Duodenal mucosa (tissue), 2 donors: ENCODE results near the gene FAM32A.

Experiments used
- H3K27ac ChIP-seq: one replicate; pipeline ENCODE4 v1.7.0; 2013; ENCODE audit warnings: low read depth, low read length
- H3K27me3 ChIP-seq, 2 donors: one replicate each; pipeline ENCODE4 v1.7.0; 2013; ENCODE audit warnings: low read length in 2 of 2, control low read depth in 1 of 2; ENCODE audit not compliant: insufficient read depth in 2 of 2, control insufficient read depth in 1 of 2
- H3K36me3 ChIP-seq, 2 donors: one replicate each; pipeline ENCODE4 v1.7.0; 2013; ENCODE audit warnings: low read length in 2 of 2, control low read depth in 1 of 2; ENCODE audit not compliant: insufficient read depth in 2 of 2, control insufficient read depth in 1 of 2
- H3K4me1 ChIP-seq, 2 donors: one replicate each; pipeline ENCODE4 v1.7.0; 2013; ENCODE audit warnings: low read length in 2 of 2, control low read depth in 1 of 2; ENCODE audit not compliant: insufficient read depth in 2 of 2, control insufficient read depth in 1 of 2
- H3K4me3 ChIP-seq, 2 donors: one replicate each; pipeline ENCODE4 v1.7.0; 2013; ENCODE audit warnings: low read length in 2 of 2, low read depth in 1 of 2
- H3K9ac ChIP-seq, 2 donors: one replicate each; pipeline ENCODE4 v1.7.0; 2013; ENCODE audit warnings: low read length in 2 of 2, low read depth in 1 of 2
- H3K9me3 ChIP-seq, 2 donors: one replicate each; pipeline ENCODE4 v1.7.0; 2013; ENCODE audit warnings: low read length in 2 of 2, control low read depth in 1 of 2; ENCODE audit not compliant: control insufficient read depth in 1 of 2

The FAM32A gene

DNA sequence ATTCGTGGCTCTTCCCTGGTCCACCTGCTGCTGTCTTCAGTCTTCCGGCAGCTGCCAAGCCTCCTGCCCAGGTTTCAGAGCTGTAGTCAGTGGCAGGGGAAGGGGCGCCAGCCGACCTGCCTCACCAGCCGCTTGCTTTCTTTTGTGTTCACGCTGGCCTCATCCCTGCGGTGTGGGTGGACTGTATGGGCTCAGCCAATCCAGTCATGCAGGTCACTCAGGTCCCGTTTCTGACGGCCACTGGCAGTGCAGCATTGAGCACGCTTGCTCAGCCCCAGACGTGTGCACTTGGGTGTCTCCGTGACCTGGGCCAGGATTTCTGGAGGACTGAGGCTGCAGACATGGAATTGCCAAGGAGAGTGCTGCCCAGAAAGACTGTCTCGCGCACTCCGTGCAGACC, 38.5 kb downstream of the FAM32A start:
- H3K9me3 ChIP-seq, result peaks cover 16 to 22% of the 10 kb centered on the region in 2 donors
- peaks cover 33 to 83% of the 10 kb centered on the region in 2 donors for H3K36me3 ChIP-seq
- H3K27ac ChIP-seq, result no peak overlapping the region

GRCh38 chr19:16224293-16225045, 39.3 kb downstream of the FAM32A start:
- Histone ChIP-seq H3K27ac (no peak overlapping the region), H3K4me1 (no peaks in the 10 kb centered on the region), H3K9me3 (peaks cover 16 to 21% of the 10 kb centered on the region in 2 donors), H3K27me3 (no peaks in the 10 kb centered on the region), H3K4me3 (no peak overlapping the region), H3K36me3 (peaks cover 33 to 90% of the 10 kb centered on the region in 2 donors), H3K9ac (no peak overlapping the region)

More for the DNA sequence above, 38.5 kb downstream of the FAM32A start:
- Histone ChIP-seq H3K9ac (no peak overlapping the region), H3K27me3 (no peaks in the 10 kb centered on the region), H3K4me3 (no peak overlapping the region), H3K4me1 (no peaks in the 10 kb centered on the region)

DNA sequence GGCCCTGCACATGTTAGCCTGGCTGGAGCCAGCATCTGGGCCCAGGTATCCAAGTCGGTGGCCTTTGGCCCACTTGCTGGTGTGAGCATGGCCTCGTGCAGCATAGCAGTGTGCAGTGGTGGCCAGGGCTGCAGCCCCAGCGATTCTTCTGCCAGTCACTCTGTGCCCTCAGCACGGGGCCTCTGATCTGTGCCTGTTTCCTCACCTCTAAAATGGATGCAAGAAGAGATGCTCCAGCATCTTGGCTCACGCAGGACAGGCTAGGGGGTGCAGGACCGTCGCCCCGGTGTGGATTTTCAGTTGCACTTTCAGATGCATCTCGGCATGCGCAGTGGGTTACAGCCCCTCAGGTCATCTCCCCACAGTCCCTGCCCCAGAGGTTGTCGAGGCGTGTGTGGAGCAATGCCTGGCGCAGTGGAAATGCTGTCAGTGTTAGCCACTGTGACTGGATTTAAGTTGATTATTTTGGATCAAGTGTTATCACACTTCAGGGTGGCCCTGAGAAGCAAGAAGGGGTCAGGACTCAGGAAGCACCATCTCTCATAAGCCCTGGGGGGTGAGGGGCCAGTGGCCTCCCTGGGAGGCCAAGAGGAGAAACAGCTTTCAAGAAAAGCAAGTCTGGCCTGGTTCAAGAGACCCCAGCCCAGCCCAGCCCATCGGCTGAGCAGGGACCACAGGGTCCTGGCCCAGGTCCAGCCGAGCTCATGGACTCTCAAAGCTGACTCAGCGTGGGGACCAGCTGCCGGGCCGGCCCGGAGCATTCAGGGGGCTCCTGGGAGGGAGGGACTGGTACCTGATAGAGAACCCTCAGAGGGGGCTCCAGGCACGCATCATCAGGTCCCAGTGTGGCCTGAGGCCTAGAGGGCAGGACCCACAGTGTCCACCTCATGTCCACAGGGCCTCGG, 40.3 kb downstream of the FAM32A start:
- Histone ChIP-seq H3K9me3 (peaks cover 13 to 14% of the 10 kb centered on the region in 2 donors), H3K9ac (no peak overlapping the region), H3K27ac (no peak overlapping the region), H3K4me3 (no peak overlapping the region), H3K36me3 (peaks cover 37 to 92% of the 10 kb centered on the region in 2 donors), H3K4me1 (no peaks in the 10 kb centered on the region), H3K27me3 (no peaks in the 10 kb centered on the region)

DNA sequence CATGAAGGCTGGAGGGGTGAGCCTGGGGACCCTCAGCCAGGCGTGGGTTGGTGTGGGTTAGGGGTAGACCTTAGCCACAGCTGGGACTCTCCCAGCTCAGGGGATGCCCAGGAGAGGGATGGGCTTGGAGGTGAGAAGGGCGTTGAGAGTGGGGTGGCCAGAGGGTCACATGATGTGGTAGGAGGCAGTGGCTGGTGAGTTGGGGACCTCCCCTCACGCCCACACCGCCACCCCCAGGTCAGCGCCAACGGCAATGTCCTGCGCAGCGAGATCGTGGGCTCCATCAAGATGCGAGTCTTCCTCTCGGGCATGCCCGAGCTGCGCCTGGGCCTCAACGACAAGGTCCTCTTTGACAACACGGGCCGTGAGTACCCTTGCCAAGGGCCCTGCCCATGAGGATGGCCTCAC, 41.0 kb downstream of the FAM32A start:
- peaks cover 7% of the 10 kb centered on the region in 2 donors for H3K9me3 ChIP-seq
- no peaks in the 10 kb centered on the region for H3K27me3 ChIP-seq
- no peak overlapping the region for H3K9ac ChIP-seq
- no peak overlapping the region for H3K4me3 ChIP-seq
- no peak overlapping the region for H3K27ac ChIP-seq
- no peaks in the 10 kb centered on the region for H3K4me1 ChIP-seq
- H3K36me3 ChIP-seq, result peaks cover 33 to 89% of the 10 kb centered on the region in 2 donors

- H3K4me3 ChIP-seq, result no peak overlapping the region
- no peak overlapping the region for H3K9ac ChIP-seq
- H3K27me3 ChIP-seq, result no peaks in the 10 kb centered on the region
- H3K4me1 ChIP-seq, result no peaks in the 10 kb centered on the region
- H3K9me3 ChIP-seq, result no peaks in the 10 kb centered on the region
- peaks cover 35 to 90% of the 10 kb centered on the region in 2 donors for H3K36me3 ChIP-seq
- H3K27ac ChIP-seq, result no peak overlapping the region
Observed at GRCh38 chr19:16226878-16227836, 41.9 kb downstream of the FAM32A start.

DNA sequence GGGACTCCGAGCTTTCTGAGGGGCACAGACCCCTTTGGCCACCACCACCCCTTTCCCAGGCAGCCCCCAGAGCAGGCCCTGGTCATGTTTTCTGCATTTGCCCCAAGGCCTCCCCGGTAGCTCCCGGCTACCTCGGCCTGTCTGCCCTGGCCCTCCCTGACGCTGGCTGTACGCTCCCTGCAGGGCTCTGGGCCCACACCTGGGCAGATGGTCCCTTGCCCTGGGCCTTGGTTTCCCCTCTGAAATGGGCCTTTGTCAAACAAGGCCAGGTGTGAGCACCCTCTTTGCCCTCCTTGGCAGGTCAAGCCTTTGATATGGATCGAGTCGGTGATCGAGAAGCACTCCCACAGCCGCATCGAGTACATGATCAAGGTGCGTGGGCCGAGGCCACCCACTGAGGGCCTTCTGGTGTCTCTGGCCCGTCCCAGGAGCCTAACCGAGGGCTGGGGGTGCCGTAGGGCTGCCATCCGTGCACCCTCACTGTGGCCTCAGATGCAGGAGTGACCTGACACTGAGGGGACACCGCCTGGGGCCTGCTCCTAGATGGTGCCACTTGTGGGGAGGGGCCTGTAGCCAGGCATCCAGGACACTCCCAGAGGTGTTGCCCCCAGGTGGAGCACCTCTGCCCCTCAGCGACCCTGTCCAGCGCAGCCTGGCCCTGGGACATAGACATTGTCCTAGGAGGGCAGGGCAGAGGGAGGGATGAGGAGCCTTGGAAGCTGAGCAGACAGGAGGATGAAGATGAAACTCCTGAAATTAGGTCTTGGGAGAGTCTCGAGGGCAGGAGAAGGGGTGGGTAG, 42.8 kb downstream of the FAM32A start:
- Histone ChIP-seq H3K36me3 (peaks cover 34 to 92% of the 10 kb centered on the region in 2 donors), H3K4me1 (no peaks in the 10 kb centered on the region)

GRCh38 chr19:16228637-16229321, 43.6 kb downstream of the FAM32A start:
- Histone ChIP-seq H3K4me3 (no peak overlapping the region), H3K36me3 (peaks cover 30 to 92% of the 10 kb centered on the region in 2 donors), H3K27ac (no peak overlapping the region), H3K9me3 (no peaks in the 10 kb centered on the region), H3K27me3 (no peaks in the 10 kb centered on the region), H3K9ac (no peak overlapping the region), H3K4me1 (no peaks in the 10 kb centered on the region)

More for the DNA sequence above, 42.8 kb downstream of the FAM32A start:
- Histone ChIP-seq H3K27me3 (no peaks in the 10 kb centered on the region), H3K9ac (no peak overlapping the region), H3K4me3 (no peak overlapping the region), H3K27ac (no peak overlapping the region), H3K9me3 (no peaks in the 10 kb centered on the region)

DNA sequence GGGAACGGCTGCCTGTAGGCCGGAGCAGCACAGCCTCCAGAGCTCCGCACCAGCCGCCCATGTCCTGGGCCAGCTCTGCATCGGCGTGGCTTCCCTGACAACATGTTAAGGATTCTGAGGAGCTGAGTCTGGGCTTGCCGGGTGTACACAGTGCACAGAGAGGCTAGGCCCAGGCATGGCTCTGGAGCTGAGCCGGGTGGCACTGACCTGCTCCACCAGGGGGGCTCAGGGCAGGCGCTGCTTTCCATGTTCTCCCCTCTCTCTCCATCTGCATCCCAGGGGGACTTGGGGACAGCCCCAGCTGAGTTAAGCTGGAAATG, 44.1 kb downstream of the FAM32A start:
- H3K4me1 ChIP-seq, result no peaks in the 10 kb centered on the region
- H3K4me3 ChIP-seq, result no peak overlapping the region
- H3K36me3 ChIP-seq, result peaks cover 30 to 88% of the 10 kb centered on the region in 2 donors
- no peak overlapping the region for H3K9ac ChIP-seq
- no peaks in the 10 kb centered on the region for H3K27me3 ChIP-seq
- H3K27ac ChIP-seq, result no peak overlapping the region
- no peaks in the 10 kb centered on the region for H3K9me3 ChIP-seq

GRCh38 chr19:16232127-16232526, 46.9 kb downstream of the FAM32A start:
- H3K9me3 ChIP-seq, result no peaks in the 10 kb centered on the region
- H3K4me1 ChIP-seq, result no peaks in the 10 kb centered on the region
- peaks cover 24 to 73% of the 10 kb centered on the region in 2 donors for H3K36me3 ChIP-seq
- H3K9ac ChIP-seq, result no peak overlapping the region
- H3K4me3 ChIP-seq, result no peak overlapping the region
- H3K27ac ChIP-seq, result no peak overlapping the region
- no peaks in the 10 kb centered on the region for H3K27me3 ChIP-seq
